HEK293 (cell line): ENCODE data around the gene PRR29.
A peak's percentile ranks its signal among the peaks of the same experiment; 100 is the strongest.

Source experiments
- CTCF ChIA-PET: fragments of 350-600 bp; formaldehyde crosslinking; extraction: SDS; loops from one replicate; lab custom pipeline; 2021; ENCODE audit warnings: antibody characterized with exemption; lab: Yijun Ruan, JAX
- POLR2A ChIA-PET: fragments of 300-600 bp; formaldehyde crosslinking; extraction: SDS; loops from one replicate; lab custom pipeline; 2020; ENCODE audit warnings: antibody characterized with exemption, inconsistent platforms; lab: Yijun Ruan, JAX
- H3K27ac ChIP-seq: fragments of 200-500 bp; sonication (Bioruptor generic); 2 replicates; pipeline ENCODE4 v1.5.1; 2014; ENCODE audit warnings: low read depth, low read length, control low read depth, inconsistent platforms; ENCODE audit errors: extremely low read depth
- H3K36me3 ChIP-seq, 2 experiments: fragments of 200-500 bp in 1 of 2; sonication (Bioruptor generic) in 1 of 2; 1 replicate in 1 of 2; 2 replicates in 1 of 2; pipeline ENCODE4 v1.5.1; 2014 to 2017; ENCODE audit warnings: inconsistent platforms in 2 of 2, low read length in 2 of 2; ENCODE audit not compliant: control insufficient read depth in 2 of 2, insufficient read depth in 1 of 2
- H3K4me1 ChIP-seq: fragments of 200-500 bp; sonication (Bioruptor generic); 2 replicates; pipeline ENCODE4 v1.5.1; 2014; ENCODE audit warnings: mild to moderate bottlenecking, low read length, inconsistent platforms; ENCODE audit not compliant: control insufficient read depth, insufficient read depth
- H3K4me3 ChIP-seq: 2 replicates; pipeline ENCODE4 v1.5.1; 2011; ENCODE audit warnings: low read depth, mild to moderate bottlenecking, control low read depth, low read length, moderate library complexity
- H3K9me3 ChIP-seq: fragments of 200-500 bp; sonication (Bioruptor generic); 2 replicates; pipeline ENCODE4 v1.5.1; 2014; ENCODE audit warnings: low read depth, low read length, inconsistent platforms; ENCODE audit not compliant: control insufficient read depth, insufficient read depth
- GLIS2 ChIP-seq: fragments of 450-650 bp; formaldehyde crosslinking; IDR thresholded peaks from 2 replicates; pipeline ENCODE4 v1.5.1; 2016; ENCODE audit warnings: missing biosample characterization, missing genetic modification characterization
- SCRT1 ChIP-seq: fragments of 450-650 bp; formaldehyde crosslinking; IDR thresholded peaks from 2 replicates; pipeline ENCODE4 v1.5.1; 2016; ENCODE audit warnings: missing biosample characterization, missing genetic modification characterization, borderline replicate concordance
- SP3 ChIP-seq: fragments of 450-650 bp; formaldehyde crosslinking; IDR thresholded peaks from 2 replicates; pipeline ENCODE4 v1.5.1; 2016; ENCODE audit warnings: missing biosample characterization, missing genetic modification characterization
- SP7 ChIP-seq: fragments of 450-650 bp; formaldehyde crosslinking; IDR thresholded peaks from 2 replicates; pipeline ENCODE4 v1.5.1; 2016; ENCODE audit warnings: missing biosample characterization, missing genetic modification characterization
- TRIM28 ChIP-seq: IDR thresholded peaks from 2 replicates; pipeline ENCODE4 v1.6.1; 2011; ENCODE audit warnings: low read length, control low read depth, borderline replicate concordance
- ZBTB10 ChIP-seq: fragments of 450-650 bp; formaldehyde crosslinking; IDR thresholded peaks from 2 replicates; pipeline ENCODE4 v1.5.1; 2016; ENCODE audit warnings: missing biosample characterization, missing genetic modification characterization
- ZBTB17 ChIP-seq: fragments of 450-650 bp; formaldehyde crosslinking; IDR thresholded peaks from 2 replicates; pipeline ENCODE4 v1.5.1; 2016; ENCODE audit warnings: missing biosample characterization, missing genetic modification characterization
- ZBTB21 ChIP-seq: fragments of 450-650 bp; formaldehyde crosslinking; IDR thresholded peaks from 2 replicates; pipeline ENCODE4 v1.5.1; 2017; ENCODE audit warnings: missing biosample characterization, missing genetic modification characterization
- ZBTB26 ChIP-seq: fragments of 450-650 bp; formaldehyde crosslinking; optimal IDR thresholded peaks from 2 replicates; pipeline ENCODE3; 2016; ENCODE audit warnings: missing biosample characterization, mild to moderate bottlenecking, missing genetic modification characterization
- ZBTB7A ChIP-seq: fragments of 450-650 bp; formaldehyde crosslinking; IDR thresholded peaks from 2 replicates; pipeline ENCODE4 v1.5.1; 2016; ENCODE audit warnings: low read depth, missing biosample characterization, missing genetic modification characterization
- ZEB2 ChIP-seq: fragments of 450-650 bp; formaldehyde crosslinking; IDR thresholded peaks from 2 replicates; pipeline ENCODE4 v1.5.1; 2016; ENCODE audit warnings: missing biosample characterization, missing genetic modification characterization
- ZFHX2 ChIP-seq: fragments of 450-650 bp; formaldehyde crosslinking; conservative IDR thresholded peaks from 2 replicates; pipeline ENCODE4 v1.5.1; 2016; ENCODE audit warnings: missing biosample characterization, missing genetic modification characterization
- ZFP37 ChIP-seq: fragments of 450-650 bp; formaldehyde crosslinking; IDR thresholded peaks from 2 replicates; pipeline ENCODE4 v1.5.1; 2016; ENCODE audit warnings: missing biosample characterization, missing genetic modification characterization
- ZNF2 ChIP-seq: fragments of 450-650 bp; formaldehyde crosslinking; IDR thresholded peaks from 2 replicates; pipeline ENCODE4 v1.5.1; 2016; ENCODE audit warnings: missing biosample characterization, missing genetic modification characterization
- ZNF221 ChIP-seq: fragments of 450-650 bp; formaldehyde crosslinking; IDR thresholded peaks from 2 replicates; pipeline ENCODE4 v1.5.1; 2017; ENCODE audit warnings: missing biosample characterization, missing genetic modification characterization, borderline replicate concordance
- ZNF266 ChIP-seq: fragments of 450-650 bp; formaldehyde crosslinking; IDR thresholded peaks from 2 replicates; pipeline ENCODE4 v1.5.1; 2016; ENCODE audit warnings: missing biosample characterization, missing genetic modification characterization, low read depth
- ZNF350 ChIP-seq: fragments of 450-650 bp; formaldehyde crosslinking; IDR thresholded peaks from 2 replicates; pipeline ENCODE4 v1.5.0; 2017; ENCODE audit warnings: missing biosample characterization, mild to moderate bottlenecking, missing genetic modification characterization
- ZNF362 ChIP-seq: fragments of 450-650 bp; formaldehyde crosslinking; IDR thresholded peaks from 2 replicates; pipeline ENCODE4 v1.5.1; 2016; ENCODE audit warnings: missing biosample characterization, missing genetic modification characterization
- ZNF366 ChIP-seq: fragments of 450-650 bp; formaldehyde crosslinking; conservative IDR thresholded peaks from 2 replicates; pipeline ENCODE4 v1.5.1; 2016; ENCODE audit warnings: missing biosample characterization, missing genetic modification characterization
- ZNF394 ChIP-seq: fragments of 450-650 bp; formaldehyde crosslinking; IDR thresholded peaks from 2 replicates; pipeline ENCODE4 v1.5.1; 2016; ENCODE audit warnings: missing biosample characterization, missing genetic modification characterization, mild to moderate bottlenecking, moderate library complexity, borderline replicate concordance
- ZNF501 ChIP-seq: fragments of 450-650 bp; formaldehyde crosslinking; IDR thresholded peaks from 2 replicates; pipeline ENCODE4 v1.5.1; 2016; ENCODE audit warnings: missing biosample characterization, missing genetic modification characterization
- ZNF580 ChIP-seq: fragments of 450-650 bp; formaldehyde crosslinking; IDR thresholded peaks from 2 replicates; pipeline ENCODE4 v1.5.1; 2016; ENCODE audit warnings: missing biosample characterization, missing genetic modification characterization
- ZNF623 ChIP-seq: fragments of 450-650 bp; formaldehyde crosslinking; IDR thresholded peaks from 2 replicates; pipeline ENCODE4 v1.5.1; 2016; ENCODE audit warnings: missing biosample characterization, missing genetic modification characterization
- ZNF629 ChIP-seq: fragments of 450-650 bp; formaldehyde crosslinking; IDR thresholded peaks from 2 replicates; pipeline ENCODE4 v1.5.1; 2017; ENCODE audit warnings: missing biosample characterization, missing genetic modification characterization
- ZNF654 ChIP-seq: fragments of 450-650 bp; formaldehyde crosslinking; IDR thresholded peaks from 2 replicates; pipeline ENCODE4 v1.5.1; 2016; ENCODE audit warnings: low read depth, missing biosample characterization, missing genetic modification characterization
- ZNF660 ChIP-seq: fragments of 450-650 bp; IDR thresholded peaks from 2 replicates; pipeline ENCODE4 v1.5.1; 2018; ENCODE audit warnings: missing biosample characterization, mild to moderate bottlenecking, missing genetic modification characterization
- ZNF777 ChIP-seq: fragments of 450-650 bp; formaldehyde crosslinking; IDR thresholded peaks from 2 replicates; pipeline ENCODE4 v1.5.1; 2017; ENCODE audit warnings: missing biosample characterization, missing genetic modification characterization, borderline replicate concordance
- ZNF830 ChIP-seq: fragments of 450-650 bp; IDR thresholded peaks from 2 replicates; pipeline ENCODE4 v1.5.0; 2018; ENCODE audit warnings: missing biosample characterization, missing genetic modification characterization, low read depth, mild to moderate bottlenecking, moderate library complexity
- ZSCAN30 ChIP-seq: fragments of 450-650 bp; IDR thresholded peaks from 2 replicates; pipeline ENCODE4 v1.5.1; 2018; ENCODE audit warnings: missing biosample characterization, mild to moderate bottlenecking, missing genetic modification characterization, moderate library complexity
- ZXDB ChIP-seq: fragments of 450-650 bp; formaldehyde crosslinking; IDR thresholded peaks from 2 replicates; pipeline ENCODE4 v1.5.1; 2016; ENCODE audit warnings: missing biosample characterization, missing genetic modification characterization
- TF ChIP-seq, protein P1 (sequence below): fragments of 450-650 bp; formaldehyde crosslinking; IDR thresholded peaks from 2 replicates; pipeline ENCODE4 v1.5.1; 2016; ENCODE audit warnings: missing biosample characterization, missing genetic modification characterization

PRR29 gene

DNA sequence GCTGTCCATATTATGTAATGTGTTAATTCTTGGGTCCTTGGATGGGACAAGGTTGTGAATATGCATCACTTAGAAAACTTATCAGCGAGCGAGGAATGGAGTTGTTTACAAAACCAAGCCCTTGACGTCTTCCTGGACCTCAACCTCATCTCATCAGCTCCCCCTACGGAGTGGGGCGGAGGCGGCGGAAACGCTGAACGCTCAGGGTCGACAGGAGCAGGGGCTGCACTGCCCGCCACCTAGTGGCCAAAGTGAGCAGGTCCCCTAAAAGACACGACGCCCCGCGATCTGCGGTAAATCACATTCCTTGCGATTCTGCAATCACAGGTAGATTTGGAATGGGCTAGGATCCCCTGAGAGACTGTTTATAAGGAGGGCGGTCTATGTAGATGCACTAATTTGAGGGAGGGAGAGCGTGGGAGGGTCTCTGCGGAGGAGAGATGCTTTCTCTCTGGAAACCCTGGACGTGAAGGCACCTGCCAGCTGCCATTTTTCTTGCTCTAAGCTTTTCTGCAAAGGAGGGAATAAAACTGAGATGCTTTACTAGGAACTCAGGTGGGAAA, 27.7 kb downstream of the PRR29 start:
- no peaks in the 10 kb centered on the region for H3K36me3 ChIP-seq
- TF ChIP-seq ZNF629 (tag by site-specific recombination): peak; percentile 36; the same call in 1 of the 2 replicates
- TF ChIP-seq ZBTB21 (tag by site-specific recombination): 0 out of 2 replicates have a peak, but pooled peaks have one; percentile 18
- 0 out of 2 replicates have a peak, but pooled peaks have one; percentile 51 for TF ChIP-seq ZSCAN30
- peak; percentile 76; the same call in 1 of the 2 replicates for TF ChIP-seq TRIM28
- 0 out of 2 replicates have a peak, but pooled peaks have one; percentile 13 for TF ChIP-seq ZNF394 (tag by site-specific recombination)
- peak; percentile 21; the same call in 1 of the 2 replicates for TF ChIP-seq SP3 (tag by site-specific recombination)
- peak; percentile 63 for TF ChIP-seq ZNF654 (tag by site-specific recombination)
- TF ChIP-seq ZNF221 (tag by site-specific recombination): no peak
- peak; percentile 43; the same call in 1 of the 2 replicates for TF ChIP-seq ZEB2 (tag by site-specific recombination)
- TF ChIP-seq ZNF2: 0 out of 2 replicates have a peak, but pooled peaks have one; percentile 39
- TF ChIP-seq ZNF366 (tag by site-specific recombination): 0 out of 2 replicates have a peak, but pooled peaks have one; percentile 27
- TF ChIP-seq SCRT1 (tag by site-specific recombination): no peak
- TF ChIP-seq GLIS2 (tag by site-specific recombination): no peak
- TF ChIP-seq ZNF777 (tag by site-specific recombination): peak; percentile 83
- TF ChIP-seq ZNF350 (tag by site-specific recombination): no peak
- peak; percentile 92 for TF ChIP-seq ZXDB (tag by site-specific recombination)
- 0 out of 2 replicates have a peak, but pooled peaks have one; percentile 28 for TF ChIP-seq SP7 (tag by site-specific recombination)
- no peak for TF ChIP-seq ZNF362 (tag by site-specific recombination)
- TF ChIP-seq ZBTB26: peak; percentile 16
- TF ChIP-seq, protein P1, sequence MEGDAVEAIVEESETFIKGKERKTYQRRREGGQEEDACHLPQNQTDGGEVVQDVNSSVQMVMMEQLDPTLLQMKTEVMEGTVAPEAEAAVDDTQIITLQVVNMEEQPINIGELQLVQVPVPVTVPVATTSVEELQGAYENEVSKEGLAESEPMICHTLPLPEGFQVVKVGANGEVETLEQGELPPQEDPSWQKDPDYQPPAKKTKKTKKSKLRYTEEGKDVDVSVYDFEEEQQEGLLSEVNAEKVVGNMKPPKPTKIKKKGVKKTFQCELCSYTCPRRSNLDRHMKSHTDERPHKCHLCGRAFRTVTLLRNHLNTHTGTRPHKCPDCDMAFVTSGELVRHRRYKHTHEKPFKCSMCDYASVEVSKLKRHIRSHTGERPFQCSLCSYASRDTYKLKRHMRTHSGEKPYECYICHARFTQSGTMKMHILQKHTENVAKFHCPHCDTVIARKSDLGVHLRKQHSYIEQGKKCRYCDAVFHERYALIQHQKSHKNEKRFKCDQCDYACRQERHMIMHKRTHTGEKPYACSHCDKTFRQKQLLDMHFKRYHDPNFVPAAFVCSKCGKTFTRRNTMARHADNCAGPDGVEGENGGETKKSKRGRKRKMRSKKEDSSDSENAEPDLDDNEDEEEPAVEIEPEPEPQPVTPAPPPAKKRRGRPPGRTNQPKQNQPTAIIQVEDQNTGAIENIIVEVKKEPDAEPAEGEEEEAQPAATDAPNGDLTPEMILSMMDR (tag by site-specific recombination): peak; percentile 88
- peak; percentile 74; the same call in 1 of the 2 replicates for TF ChIP-seq ZNF660 (tag by site-specific recombination)
- peak; percentile 68 for TF ChIP-seq ZBTB17 (tag by site-specific recombination)
- peak; percentile 70 for TF ChIP-seq ZFHX2 (tag by site-specific recombination)
- no peak for TF ChIP-seq ZNF266 (tag by site-specific recombination)
- TF ChIP-seq ZNF623 (tag by site-specific recombination): no peak
- no peak for TF ChIP-seq ZBTB7A (tag by site-specific recombination)
- TF ChIP-seq ZNF580 (tag by site-specific recombination): no peak
- TF ChIP-seq ZBTB10 (tag by site-specific recombination): peak; percentile 75
- no peak for TF ChIP-seq ZNF830 (tag by site-specific recombination)
- peak; percentile 71; the same call in 1 of the 2 replicates for TF ChIP-seq ZFP37 (tag by site-specific recombination)
- TF ChIP-seq ZNF501 (tag by site-specific recombination): peak; percentile 75; the same call in 1 of the 2 replicates
- H3K27ac ChIP-seq: no peak overlapping the region
- ChIA-PET POLR2A (no interaction called here), CTCF (interaction anchor here (0.6 to 8.8 kb wide), 47 partner anchors 9 to 1779 kb away, joined by 3 to 295 read pairs (median 4); partner anchors contain the start of genes CSHL1, ERN1 and GH1)
- H3K4me1 ChIP-seq: no peaks in the 10 kb centered on the region
- peak overlapping the region; percentile 32 for H3K4me3 ChIP-seq
- H3K9me3 ChIP-seq: no peaks in the 10 kb centered on the region
